ENCODE measurements around the gene PDE2A.
"Not testable (repeated sequence)": the region's sequence is repeated elsewhere in the genome, so short reads cannot be mapped to it uniquely, and the experiment has no call there.

Gene PDE2A

GRCh38 chr11:72577271-72577721 lies 96.9 kb downstream of the PDE2A start:
- no peak for DNase-seq (ENCODE audit: low read depth in 3 of 3)

- DNase-seq (ENCODE audit: low read depth in 3 of 3), result no peak
Measured at GRCh38 chr11:72576661-72577060, 97.6 kb downstream of the PDE2A start.

GRCh38 chr11:72576243-72576595 lies 98.0 kb downstream of the PDE2A start:
- DNase-seq (ENCODE audit: low read depth in 3 of 3), result no peak

GRCh38 chr11:72575533-72576242 lies 98.5 kb downstream of the PDE2A start:
- DNase-seq (ENCODE audit: low read depth in 3 of 3), result no peak

- DNase-seq (ENCODE audit: low read depth in 3 of 3), result no peak
Measured at GRCh38 chr11:72574548-72575460, 99.4 kb downstream of the PDE2A start.

GRCh38 chr11:72573855-72574445 lies 100.3 kb downstream of the PDE2A start:
- DNase-seq (ENCODE audit: low read depth in 3 of 3), result no peak

GRCh38 chr11:72573072-72573854 lies 101.0 kb downstream of the PDE2A start:
- no peak for DNase-seq (ENCODE audit: low read depth in 3 of 3)

- DNase-seq (ENCODE audit: low read depth in 3 of 3), result not testable (repeated sequence)
Measured at GRCh38 chr11:72572540-72572939, 101.7 kb downstream of the PDE2A start.

- no peak for DNase-seq (ENCODE audit: low read depth in 3 of 3)
Measured at GRCh38 chr11:72570893-72571661, 103.1 kb downstream of the PDE2A start.

- no peak for DNase-seq (ENCODE audit: low read depth in 3 of 3)
Measured at GRCh38 chr11:72569966-72570892, 104.0 kb downstream of the PDE2A start.

GRCh38 chr11:72568861-72569260 lies 105.4 kb downstream of the PDE2A start:
- no peak for DNase-seq (ENCODE audit: low read depth in 3 of 3)

- no peak for DNase-seq (ENCODE audit: low read depth in 3 of 3)
Measured at GRCh38 chr11:72562431-72562830, 111.8 kb downstream of the PDE2A start.

- no peak for DNase-seq (ENCODE audit: low read depth in 3 of 3)
Measured at GRCh38 chr11:72561856-72562255, 112.4 kb downstream of the PDE2A start.

GRCh38 chr11:72560864-72561263 lies 113.4 kb downstream of the PDE2A start:
- not testable (repeated sequence) for DNase-seq (ENCODE audit: low read depth in 3 of 3)

- DNase-seq (ENCODE audit: low read depth in 3 of 3), result no peak
Measured at GRCh38 chr11:72556433-72556832, 117.8 kb downstream of the PDE2A start.

- DNase-seq (ENCODE audit: low read depth in 3 of 3), result not testable (repeated sequence)
Measured at GRCh38 chr11:72555014-72555522, 119.2 kb downstream of the PDE2A start.

- DNase-seq (ENCODE audit: low read depth in 3 of 3), result no peak
Measured at GRCh38 chr11:72553706-72554105, 120.5 kb downstream of the PDE2A start.

GRCh38 chr11:72552399-72552910 lies 121.8 kb downstream of the PDE2A start:
- no peak for DNase-seq (ENCODE audit: low read depth in 3 of 3)

GRCh38 chr11:72551571-72551970 lies 122.7 kb downstream of the PDE2A start:
- no peak for DNase-seq (ENCODE audit: low read depth in 3 of 3)

All from stimulated activated CD4-positive, alpha-beta T cell treated with anti-CD3 and anti-CD28 coated beads, TNF-alpha, amount 100 ng/mL, for 4 hours (primary cell).